ENCODE measurements around the gene LEP.

Gene LEP

DNA sequence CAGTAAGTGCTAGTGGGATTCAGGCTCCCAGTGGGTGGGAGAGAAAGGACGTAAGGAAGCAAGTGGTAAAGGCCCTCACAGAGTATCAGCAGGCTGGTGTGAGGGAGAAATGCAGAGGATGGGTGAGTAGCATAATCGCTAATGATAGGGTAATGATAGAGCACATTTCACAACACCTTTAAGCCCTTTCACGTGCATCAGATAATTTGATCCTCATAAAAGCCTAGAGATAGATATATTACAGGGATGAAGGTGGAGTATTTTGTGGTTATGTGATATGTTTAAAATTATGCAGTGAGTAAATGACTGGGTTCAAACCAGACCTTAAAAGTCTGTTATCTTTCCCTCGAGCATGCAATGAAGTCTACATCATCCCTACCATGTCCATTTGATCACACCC lies 10.3 kb downstream of the LEP start:
- DNase-seq = no peak

DNA sequence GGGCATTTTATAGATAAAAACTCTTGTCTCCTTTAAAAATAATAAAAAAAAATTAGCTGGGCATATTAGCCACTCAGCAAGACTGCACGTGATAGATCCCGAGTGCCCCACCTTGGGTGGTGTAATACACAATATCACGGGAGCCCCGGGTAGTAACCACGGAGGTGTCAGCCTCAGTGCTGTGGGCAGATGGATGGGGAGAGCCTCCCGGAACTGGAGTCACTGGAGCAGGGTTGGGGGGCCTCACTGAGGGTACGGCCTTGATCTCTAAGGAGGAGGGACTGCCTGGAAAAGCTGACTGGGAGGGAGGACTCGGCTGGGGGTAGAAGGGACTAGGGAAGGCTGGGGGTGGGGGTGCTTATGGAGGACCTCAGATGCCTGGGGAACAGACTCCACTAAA lies 12.6 kb downstream of the LEP start:
- no peak for DNase-seq

- DNase-seq = no peak
Observed at GRCh38 chr7:128254470-128254869, 13.4 kb downstream of the LEP start.

- no peak for DNase-seq
Observed at GRCh38 chr7:128255271-128255670, 14.2 kb downstream of the LEP start.

- no peak for DNase-seq
Observed at GRCh38 chr7:128257458-128257857, 16.4 kb downstream of the LEP start.

- DNase-seq = peak; percentile 78
Observed at GRCh38 chr7:128259131-128260061, 18.3 kb downstream of the LEP start.

DNA sequence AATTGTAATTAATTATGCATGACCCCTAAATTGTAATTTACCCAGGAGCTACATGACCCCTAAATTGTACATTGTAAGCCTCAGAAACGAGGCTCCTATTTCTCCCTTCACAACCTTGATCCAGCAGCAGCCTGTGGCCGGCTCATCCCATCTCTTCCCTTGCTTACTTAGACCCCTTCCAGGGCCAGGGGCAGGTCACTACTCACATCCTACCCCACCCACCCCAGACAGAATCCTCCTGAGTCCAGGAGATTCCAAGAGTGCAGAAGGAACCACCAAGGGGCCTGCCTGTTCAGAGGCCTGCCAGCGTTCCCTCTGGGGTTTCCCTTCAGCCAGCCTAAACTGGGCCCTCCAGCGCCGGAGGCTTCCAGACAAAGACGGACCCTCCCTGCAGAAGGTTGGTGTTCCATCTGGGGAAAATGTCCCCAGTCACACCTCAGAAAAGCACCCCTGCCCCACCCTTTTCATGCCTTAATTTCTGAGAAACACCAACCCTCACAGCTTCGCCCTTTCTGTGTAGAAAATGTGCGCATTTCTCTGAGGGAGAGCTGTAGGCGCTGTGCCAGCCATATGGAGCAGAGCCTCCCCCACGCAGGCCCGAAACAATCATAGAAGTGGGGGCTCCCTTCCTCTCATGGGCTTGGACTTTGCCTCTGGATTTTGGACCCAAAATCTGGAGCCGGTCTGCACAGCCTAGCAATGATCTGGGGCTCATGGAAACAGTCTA lies 19.2 kb downstream of the LEP start:
- DNase-seq = no peak

GRCh38 chr7:128262273-128263028 lies 21.4 kb downstream of the LEP start:
- no peak for DNase-seq

DNA sequence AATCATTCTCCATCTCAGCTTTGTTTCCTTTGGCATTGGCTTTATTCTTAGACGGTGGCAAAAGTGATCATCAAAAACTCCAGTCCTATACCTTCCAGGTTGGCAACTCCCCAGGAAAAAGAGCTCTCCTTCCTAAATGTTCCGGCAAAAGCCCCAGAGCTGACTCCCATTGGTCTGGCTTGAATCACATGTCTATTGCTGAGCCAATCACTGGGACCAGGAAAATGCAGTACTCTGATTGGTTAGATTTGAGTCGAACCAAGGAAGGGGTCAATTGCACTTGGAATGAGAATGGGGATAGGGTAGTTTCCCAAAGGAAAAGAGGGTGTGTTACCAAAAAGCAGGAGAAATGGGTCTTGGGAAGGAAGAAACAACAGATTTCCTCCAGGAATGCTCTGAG lies 22.3 kb downstream of the LEP start:
- DNase-seq = peak; percentile 64

- no peak for DNase-seq
Observed at GRCh38 chr7:128264477-128264876, 23.4 kb downstream of the LEP start.

DNA sequence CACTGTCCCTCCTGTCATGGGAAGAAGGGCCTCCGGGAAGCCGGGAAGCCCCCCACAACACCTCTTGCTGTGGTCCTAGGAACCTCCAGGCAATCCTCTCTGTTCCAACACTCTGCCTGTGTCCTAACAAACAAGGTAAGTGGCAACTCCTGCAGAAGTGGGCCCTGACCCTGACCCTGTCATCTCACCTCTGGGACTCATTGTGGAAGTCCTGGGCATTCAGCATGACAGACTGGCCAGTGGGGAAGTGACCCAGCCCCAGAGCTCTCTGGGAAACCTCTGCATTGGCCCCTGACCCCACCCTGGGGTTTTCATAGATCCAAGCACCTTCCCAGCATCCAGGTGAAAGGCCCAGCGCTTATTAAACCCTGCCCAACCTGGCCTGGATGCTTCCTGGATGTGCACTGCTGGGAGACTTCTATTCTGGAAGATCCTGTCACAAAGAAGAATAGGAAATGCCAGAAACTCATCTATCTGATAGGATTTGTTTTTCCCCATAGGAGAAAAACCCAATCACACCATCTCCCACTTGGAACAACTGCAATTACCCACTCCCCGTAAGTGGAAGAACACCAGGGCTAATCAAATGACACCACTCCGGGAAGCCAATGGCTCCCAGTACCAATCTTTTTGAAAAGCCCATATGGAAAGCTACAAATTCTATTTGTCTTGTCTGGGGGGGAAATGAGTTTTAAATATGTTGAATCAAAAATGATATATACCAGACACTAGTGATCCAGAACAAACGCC lies 24.3 kb downstream of the LEP start:
- DNase-seq = no peak

DNA sequence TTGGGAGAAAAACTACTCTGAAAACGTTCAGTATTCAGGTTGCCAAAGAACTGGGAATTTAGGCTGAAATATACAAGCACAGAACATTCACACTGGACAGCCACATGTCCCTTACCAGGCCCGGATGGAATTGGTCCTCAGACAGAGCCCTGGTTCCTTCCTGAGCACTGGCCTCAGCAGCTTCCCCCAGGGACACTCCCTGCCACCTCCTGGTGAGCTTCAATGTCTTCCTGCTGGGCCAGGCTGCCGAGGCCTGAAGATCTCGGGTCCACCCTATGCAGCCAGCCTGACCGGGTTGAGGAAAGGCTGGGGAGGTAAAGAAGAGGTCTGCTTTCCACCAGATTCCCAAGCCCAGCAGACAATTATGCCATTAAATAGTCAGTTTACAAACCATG lies 24.8 kb downstream of the LEP start:
- DNase-seq = no peak

DNA sequence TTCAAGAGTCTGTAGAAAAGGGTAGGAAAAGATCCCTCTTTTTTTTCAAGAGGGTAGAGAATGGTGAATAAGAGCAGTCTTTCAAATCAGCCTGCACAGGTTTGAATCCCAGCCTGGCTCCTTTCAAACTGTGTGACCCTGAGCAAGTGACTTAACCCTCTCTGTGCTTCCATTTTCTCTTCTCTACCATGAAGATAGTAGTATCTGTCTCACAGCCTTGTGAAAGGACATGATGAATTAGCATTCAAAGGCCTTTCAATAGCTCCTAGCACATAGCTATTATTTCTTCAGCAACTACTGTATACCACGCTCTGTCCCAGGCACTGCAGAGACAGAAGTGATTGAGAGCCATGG lies 25.4 kb downstream of the LEP start:
- DNase-seq = no peak

GRCh38 chr7:128266883-128267594 lies 26.0 kb downstream of the LEP start:
- DNase-seq = no peak

GRCh38 chr7:128267595-128267924 lies 26.5 kb downstream of the LEP start:
- no peak for DNase-seq

DNA sequence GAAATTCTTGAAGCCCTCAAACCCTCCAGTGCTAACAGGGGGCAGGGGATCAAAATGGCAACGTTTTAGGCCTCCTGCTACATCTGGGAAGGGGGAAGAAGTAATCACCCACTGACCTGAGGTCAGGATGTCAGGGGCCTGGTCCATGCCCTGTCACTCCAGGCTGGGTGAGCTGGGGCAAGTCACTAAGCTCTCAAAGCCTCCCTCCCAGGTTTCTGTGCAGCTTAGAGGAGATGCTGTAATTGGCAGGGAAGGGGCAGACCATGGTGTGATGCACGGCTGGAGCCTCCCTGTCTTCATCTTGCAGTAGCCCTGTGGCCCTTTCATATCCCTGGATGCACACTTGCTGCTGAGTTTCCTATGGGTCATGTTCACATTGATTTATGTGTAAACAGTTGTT lies 27.2 kb downstream of the LEP start:
- DNase-seq = no peak

DNA sequence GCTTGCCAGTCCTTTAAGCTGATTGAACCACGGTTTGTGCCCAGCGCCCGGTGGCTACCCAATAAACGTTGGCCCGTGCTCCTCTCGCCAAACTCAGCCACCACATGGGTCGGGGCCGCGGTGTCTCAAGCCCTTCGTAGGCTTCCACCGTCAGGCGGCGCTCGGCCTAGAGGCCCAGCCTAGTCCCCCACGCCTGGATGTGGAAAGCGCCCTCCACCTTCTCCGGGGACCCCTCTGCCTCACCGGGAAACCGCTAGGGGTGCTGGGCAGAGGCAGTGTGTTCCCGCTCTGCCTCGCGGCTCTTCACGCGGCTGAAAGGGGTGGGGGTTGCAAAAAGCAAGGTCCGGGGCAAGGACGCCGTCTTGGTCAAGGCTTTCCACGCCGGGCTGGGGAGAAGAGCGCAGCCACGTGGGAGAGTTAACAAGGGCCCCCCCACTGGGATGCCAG lies 29.8 kb downstream of the LEP start:
- DNase-seq = no peak

- no peak for DNase-seq
Observed at GRCh38 chr7:128271471-128271941, 30.4 kb downstream of the LEP start.

- no peak for DNase-seq
Observed at GRCh38 chr7:128271942-128272481, 30.9 kb downstream of the LEP start.

- no peak for DNase-seq
Observed at GRCh38 chr7:128274246-128274883, 33.3 kb downstream of the LEP start.

DNA sequence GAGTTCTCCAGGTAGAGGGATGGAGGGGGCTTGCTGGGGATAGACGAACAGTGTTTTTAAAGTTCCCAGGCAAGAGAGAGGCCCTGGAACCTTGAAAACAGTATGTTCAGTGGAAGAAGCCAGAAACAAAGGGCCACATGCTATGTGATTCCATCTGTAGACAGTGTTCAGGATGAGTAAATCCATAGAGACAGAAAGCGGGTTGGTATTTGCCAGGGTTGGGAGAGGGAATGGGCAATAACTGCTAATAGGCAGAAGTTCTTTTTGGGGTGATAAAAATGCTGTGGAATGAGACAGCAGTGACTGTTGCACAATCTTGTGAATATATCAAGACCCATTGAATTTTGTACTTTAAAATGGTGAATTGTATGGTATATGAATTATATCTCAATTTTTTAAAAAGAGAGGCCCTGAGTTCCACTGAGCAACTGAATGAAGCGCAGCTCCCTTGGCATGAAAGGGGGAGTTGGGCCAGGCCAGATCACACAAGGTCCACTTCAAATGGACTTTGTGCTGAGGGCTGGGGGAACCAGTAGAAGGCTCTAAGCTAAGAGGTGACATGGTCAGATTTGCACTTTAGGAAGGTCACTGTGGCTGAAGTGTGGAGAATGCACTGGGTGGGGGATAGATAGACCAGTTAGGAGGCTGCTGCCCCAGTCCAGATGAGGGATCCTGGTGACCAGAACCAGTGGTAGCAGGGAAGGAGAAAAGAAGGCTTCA lies 34.0 kb downstream of the LEP start:
- no peak for DNase-seq
